ENCODE data around the gene PTPRM.

The PTPRM gene

DNA sequence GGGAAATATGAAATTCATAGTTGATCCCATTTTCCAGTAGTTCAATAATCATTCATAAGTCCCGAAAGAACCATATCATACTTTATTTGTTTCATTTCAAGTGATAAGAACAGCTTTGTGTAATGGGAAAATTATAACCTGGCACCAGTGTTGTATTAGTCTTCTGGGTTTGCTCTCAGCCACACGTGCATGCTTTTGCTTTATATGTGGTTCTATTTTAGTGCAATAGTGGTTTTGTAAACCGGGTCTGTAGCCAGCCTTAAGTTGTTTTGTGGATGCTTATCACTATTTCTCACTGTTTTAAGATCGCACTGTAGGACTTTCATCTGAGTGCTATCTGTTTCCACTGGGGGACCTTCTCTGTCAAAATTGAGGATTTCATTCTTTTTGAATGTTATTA lies 203.8 kb downstream of the PTPRM start:
- Histone ChIP-seq H3K4me1 (ENCODE audit: control insufficient read depth, insufficient read depth, low read length) (peaks cover 11% of the 10 kb centered on the region; the same call in 1 of the 2 replicates), H3K36me3 (ENCODE audit: control insufficient read depth in 2 of 2, insufficient read depth in 1 of 2, low read length in 2 of 2) (no peaks in the 10 kb centered on the region), H3K9me3 (ENCODE audit: control insufficient read depth, insufficient read depth, low read depth, low read length) (no peaks in the 10 kb centered on the region), H3K4me3 (ENCODE audit: low read depth, low read length) (no peak overlapping the region), H3K27ac (ENCODE audit: extremely low read depth, low read depth, low read length) (no peak overlapping the region)
- ChIA-PET CTCF (interaction anchor here (2.3 kb wide), 1 partner anchor 19 kb away, joined by 10 read pairs; no protein-coding TSS in a partner anchor), POLR2A (no interaction called here)
- TF ChIP-seq ZNF354C (tag by site-specific recombination; IDR thresholded peaks at IDR 0.05; ENCODE audit: borderline replicate concordance, low read depth) (no peak), ZBTB7A (tag by site-specific recombination; IDR thresholded peaks at IDR 0.05; ENCODE audit: low read depth) (no peak), ZNF544 (tag by site-specific recombination; IDR thresholded peaks at IDR 0.05) (no peak), ZNF221 (tag by site-specific recombination; IDR thresholded peaks at IDR 0.05; ENCODE audit: borderline replicate concordance) (no peak), ZNF138 (tag by site-specific recombination; IDR thresholded peaks at IDR 0.05; ENCODE audit: borderline replicate concordance) (no peak), ZNF140 (tag by site-specific recombination; IDR thresholded peaks at IDR 0.05) (no peak), ZNF416 (tag by site-specific recombination; IDR thresholded peaks at IDR 0.05) (no peak), ZSCAN16 (tag by site-specific recombination; IDR thresholded peaks at IDR 0.05) (no peak), ZXDB (tag by site-specific recombination; IDR thresholded peaks at IDR 0.05) (no peak), ZFHX2 (tag by site-specific recombination; conservative IDR thresholded peaks at IDR 0.05) (no peak), MEIS1 (CRISPR knock-in tag; IDR thresholded peaks at IDR 0.05; ENCODE audit: borderline replicate concordance) (no peak), ZNF792 (tag by site-specific recombination; IDR thresholded peaks at IDR 0.05) (no peak), ZBTB21 (tag by site-specific recombination; IDR thresholded peaks at IDR 0.05) (no peak), OVOL3 (tag by site-specific recombination; IDR thresholded peaks at IDR 0.05) (no peak), ZFP41 (tag by site-specific recombination; IDR thresholded peaks at IDR 0.05; ENCODE audit: borderline replicate concordance) (no peak), ZNF19 (tag by site-specific recombination; IDR thresholded peaks at IDR 0.05; ENCODE audit: low read depth) (no peak)
- TF ChIP-seq, protein P1, sequence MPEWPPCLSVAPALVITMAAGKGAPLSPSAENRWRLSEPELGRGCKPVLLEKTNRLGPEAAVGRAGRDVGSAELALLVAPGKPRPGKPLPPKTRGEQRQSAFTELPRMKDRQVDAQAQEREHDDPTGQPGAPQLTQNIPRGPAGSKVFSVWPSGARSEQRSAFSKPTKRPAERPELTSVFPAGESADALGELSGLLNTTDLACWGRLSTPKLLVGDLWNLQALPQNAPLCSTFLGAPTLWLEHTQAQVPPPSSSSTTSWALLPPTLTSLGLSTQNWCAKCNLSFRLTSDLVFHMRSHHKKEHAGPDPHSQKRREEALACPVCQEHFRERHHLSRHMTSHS (tag by site-specific recombination; IDR thresholded peaks at IDR 0.05) = no peak
- TF ChIP-seq, protein P2, sequence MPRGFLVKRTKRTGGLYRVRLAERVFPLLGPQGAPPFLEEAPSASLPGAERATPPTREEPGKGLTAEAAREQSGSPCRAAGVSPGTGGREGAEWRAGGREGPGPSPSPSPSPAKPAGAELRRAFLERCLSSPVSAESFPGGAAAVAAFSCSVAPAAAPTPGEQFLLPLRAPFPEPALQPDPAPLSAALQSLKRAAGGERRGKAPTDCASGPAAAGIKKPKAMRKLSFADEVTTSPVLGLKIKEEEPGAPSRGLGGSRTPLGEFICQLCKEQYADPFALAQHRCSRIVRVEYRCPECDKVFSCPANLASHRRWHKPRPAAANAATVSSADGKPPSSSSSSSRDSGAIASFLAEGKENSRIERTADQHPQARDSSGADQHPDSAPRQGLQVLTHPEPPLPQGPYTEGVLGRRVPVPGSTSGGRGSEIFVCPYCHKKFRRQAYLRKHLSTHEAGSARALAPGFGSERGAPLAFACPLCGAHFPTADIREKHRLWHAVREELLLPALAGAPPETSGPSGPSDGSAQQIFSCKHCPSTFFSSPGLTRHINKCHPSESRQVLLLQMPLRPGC (tag by site-specific recombination; IDR thresholded peaks at IDR 0.05) = no peak
- TF ChIP-seq, protein P3, sequence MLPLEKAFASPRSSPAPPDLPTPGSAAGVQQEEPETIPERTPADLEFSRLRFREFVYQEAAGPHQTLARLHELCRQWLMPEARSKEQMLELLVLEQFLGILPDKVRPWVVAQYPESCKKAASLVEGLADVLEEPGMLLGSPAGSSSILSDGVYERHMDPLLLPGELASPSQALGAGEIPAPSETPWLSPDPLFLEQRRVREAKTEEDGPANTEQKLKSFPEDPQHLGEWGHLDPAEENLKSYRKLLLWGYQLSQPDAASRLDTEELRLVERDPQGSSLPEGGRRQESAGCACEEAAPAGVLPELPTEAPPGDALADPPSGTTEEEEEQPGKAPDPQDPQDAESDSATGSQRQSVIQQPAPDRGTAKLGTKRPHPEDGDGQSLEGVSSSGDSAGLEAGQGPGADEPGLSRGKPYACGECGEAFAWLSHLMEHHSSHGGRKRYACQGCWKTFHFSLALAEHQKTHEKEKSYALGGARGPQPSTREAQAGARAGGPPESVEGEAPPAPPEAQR (tag by site-specific recombination; IDR thresholded peaks at IDR 0.05) = no peak
- TF ChIP-seq, protein P4, sequence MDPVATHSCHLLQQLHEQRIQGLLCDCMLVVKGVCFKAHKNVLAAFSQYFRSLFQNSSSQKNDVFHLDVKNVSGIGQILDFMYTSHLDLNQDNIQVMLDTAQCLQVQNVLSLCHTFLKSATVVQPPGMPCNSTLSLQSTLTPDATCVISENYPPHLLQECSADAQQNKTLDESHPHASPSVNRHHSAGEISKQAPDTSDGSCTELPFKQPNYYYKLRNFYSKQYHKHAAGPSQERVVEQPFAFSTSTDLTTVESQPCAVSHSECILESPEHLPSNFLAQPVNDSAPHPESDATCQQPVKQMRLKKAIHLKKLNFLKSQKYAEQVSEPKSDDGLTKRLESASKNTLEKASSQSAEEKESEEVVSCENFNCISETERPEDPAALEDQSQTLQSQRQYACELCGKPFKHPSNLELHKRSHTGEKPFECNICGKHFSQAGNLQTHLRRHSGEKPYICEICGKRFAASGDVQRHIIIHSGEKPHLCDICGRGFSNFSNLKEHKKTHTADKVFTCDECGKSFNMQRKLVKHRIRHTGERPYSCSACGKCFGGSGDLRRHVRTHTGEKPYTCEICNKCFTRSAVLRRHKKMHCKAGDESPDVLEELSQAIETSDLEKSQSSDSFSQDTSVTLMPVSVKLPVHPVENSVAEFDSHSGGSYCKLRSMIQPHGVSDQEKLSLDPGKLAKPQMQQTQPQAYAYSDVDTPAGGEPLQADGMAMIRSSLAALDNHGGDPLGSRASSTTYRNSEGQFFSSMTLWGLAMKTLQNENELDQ (tag by site-specific recombination; IDR thresholded peaks at IDR 0.05; ENCODE audit: low read depth) = no peak

DNA sequence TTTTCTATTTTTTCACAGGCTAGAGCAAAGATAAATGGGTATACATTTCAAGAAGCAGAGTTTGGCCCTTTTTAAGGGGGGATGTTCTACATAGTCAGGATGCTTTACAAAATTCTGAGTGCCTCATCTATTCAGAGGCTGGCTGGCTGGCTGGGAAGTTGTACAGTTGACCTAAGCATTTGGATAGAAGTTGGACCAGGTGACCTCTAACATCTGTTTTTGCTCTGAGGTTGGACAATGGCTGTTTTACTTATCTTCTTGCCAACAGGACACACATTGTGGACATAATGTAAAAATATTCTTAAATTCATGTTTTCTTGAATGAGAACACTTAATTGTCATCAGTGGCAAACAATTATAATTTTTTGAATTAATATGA lies 205.4 kb downstream of the PTPRM start:
- TF ChIP-seq ZNF366 (tag by site-specific recombination; conservative IDR thresholded peaks at IDR 0.05) = 0 out of 2 replicates have a peak, but pooled peaks have one; percentile 6
- TF ChIP-seq ZNF426 (tag by site-specific recombination; IDR thresholded peaks at IDR 0.05) = no peak
- H3K4me1 ChIP-seq (ENCODE audit: control insufficient read depth, insufficient read depth, low read length) = no peaks in the 10 kb centered on the region
- H3K27ac ChIP-seq (ENCODE audit: extremely low read depth, low read depth, low read length) = no peak overlapping the region
- ChIA-PET CTCF (interaction anchor here (2.3 kb wide), 1 partner anchor 18 kb away, joined by 10 read pairs; no protein-coding TSS in a partner anchor), POLR2A (no interaction called here)
- H3K36me3 ChIP-seq (ENCODE audit: control insufficient read depth in 2 of 2, insufficient read depth in 1 of 2, low read length in 2 of 2) = no peaks in the 10 kb centered on the region
- H3K4me3 ChIP-seq (ENCODE audit: low read depth, low read length) = no peak overlapping the region
- no peaks in the 10 kb centered on the region for H3K9me3 ChIP-seq (ENCODE audit: control insufficient read depth, insufficient read depth, low read depth, low read length)

Measured in HEK293 (cell line).